Measurements from ENCODE around the gene UBL4A. TPM values are rescaled to one million over a fixed set of nuclear protein-coding genes. Genes with fewer than 3 reads are reported as not detected.

Gene UBL4A
- total and polyA plus RNA-seq, 9 of the 15 experiments (the other 6 are each of a cell fraction or from before 2014, with no cell fraction given) = 15.2 to 140 (median 100) TPM

DNA sequence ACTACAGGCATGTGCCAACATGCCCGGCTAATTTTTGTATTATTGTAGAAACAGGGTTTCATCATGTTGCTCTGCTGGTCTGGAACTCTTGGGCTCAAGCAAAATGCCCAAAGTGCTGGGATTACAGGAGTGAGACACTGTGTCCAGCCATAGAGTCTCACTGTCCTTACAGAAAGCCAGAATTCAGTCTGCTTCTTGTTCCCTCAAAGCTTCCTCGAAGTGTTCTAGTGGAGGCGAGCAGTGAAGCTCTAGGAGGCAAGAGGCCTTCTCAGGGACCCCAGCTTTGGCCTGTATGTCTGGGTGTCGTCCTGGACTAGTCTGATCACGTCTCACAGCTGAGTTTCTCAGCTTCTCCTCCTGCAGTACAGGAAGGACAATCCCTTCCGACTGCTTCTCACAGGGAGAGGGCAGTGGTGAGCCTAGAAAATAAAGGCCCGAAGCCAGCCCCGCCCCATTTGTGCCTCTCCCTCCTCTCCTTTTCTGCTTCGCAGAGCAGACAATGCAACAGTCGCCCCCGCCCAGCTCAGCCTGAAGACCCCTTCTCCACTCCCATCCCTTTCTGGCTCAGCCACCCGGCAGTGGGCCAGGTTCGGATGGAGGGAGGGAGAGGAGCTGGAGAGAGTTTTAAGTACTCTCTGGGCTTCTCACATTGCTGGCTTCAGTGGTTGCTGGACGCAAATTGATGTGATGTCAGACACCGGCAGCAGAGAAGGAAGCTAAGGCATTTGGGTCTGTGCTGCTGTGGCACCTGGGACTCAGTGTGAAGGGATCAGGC lies 40.7 kb upstream of the UBL4A start (continued):
- TF ChIP-seq ZNF146 (CRISPR knock-in tag; IDR thresholded peaks at IDR 0.05; ENCODE audit: unreplicated experiment) = no peak
- TF ChIP-seq, protein P1, sequence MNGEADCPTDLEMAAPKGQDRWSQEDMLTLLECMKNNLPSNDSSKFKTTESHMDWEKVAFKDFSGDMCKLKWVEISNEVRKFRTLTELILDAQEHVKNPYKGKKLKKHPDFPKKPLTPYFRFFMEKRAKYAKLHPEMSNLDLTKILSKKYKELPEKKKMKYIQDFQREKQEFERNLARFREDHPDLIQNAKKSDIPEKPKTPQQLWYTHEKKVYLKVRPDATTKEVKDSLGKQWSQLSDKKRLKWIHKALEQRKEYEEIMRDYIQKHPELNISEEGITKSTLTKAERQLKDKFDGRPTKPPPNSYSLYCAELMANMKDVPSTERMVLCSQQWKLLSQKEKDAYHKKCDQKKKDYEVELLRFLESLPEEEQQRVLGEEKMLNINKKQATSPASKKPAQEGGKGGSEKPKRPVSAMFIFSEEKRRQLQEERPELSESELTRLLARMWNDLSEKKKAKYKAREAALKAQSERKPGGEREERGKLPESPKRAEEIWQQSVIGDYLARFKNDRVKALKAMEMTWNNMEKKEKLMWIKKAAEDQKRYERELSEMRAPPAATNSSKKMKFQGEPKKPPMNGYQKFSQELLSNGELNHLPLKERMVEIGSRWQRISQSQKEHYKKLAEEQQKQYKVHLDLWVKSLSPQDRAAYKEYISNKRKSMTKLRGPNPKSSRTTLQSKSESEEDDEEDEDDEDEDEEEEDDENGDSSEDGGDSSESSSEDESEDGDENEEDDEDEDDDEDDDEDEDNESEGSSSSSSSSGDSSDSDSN (IDR thresholded peaks at IDR 0.05; ENCODE audit: borderline replicate concordance in 1 of 2, low read depth in 2 of 2, low read length in 2 of 2) = no peak
- TF ChIP-seq PML (IDR thresholded peaks at IDR 0.05; ENCODE audit: low read length) = no peak
- no peak for TF ChIP-seq PTRF (tag; IDR thresholded peaks at IDR 0.05)
- no peak for TF ChIP-seq RAD51 (IDR thresholded peaks at IDR 0.05; ENCODE audit: borderline replicate concordance, low read depth)
- TF ChIP-seq EP400 (IDR thresholded peaks at IDR 0.05) = 0 out of 2 replicates have a peak, but pooled peaks have one; percentile 31
- peak; percentile 64 for TF ChIP-seq L3MBTL2 (IDR thresholded peaks at IDR 0.05)
- TF ChIP-seq PTTG1 (tag; IDR thresholded peaks at IDR 0.05; ENCODE audit: low read depth) = no peak
- no peak for TF ChIP-seq NR2C1 (IDR thresholded peaks at IDR 0.05)
- TF ChIP-seq NR2C1 (tag; IDR thresholded peaks at IDR 0.05) = no peak
- no peak for TF ChIP-seq NBN (IDR thresholded peaks at IDR 0.05; ENCODE audit: low read depth)
- no peak for TF ChIP-seq SREBF2 (CRISPR knock-in tag; IDR thresholded peaks at IDR 0.05)
- TF ChIP-seq CHD4 (IDR thresholded peaks at IDR 0.05; ENCODE audit: insufficient read depth, insufficient replicate concordance, low read depth, low read length, poor library complexity, severe bottlenecking) = no peak
- TF ChIP-seq FOXK2 (conservative IDR thresholded peaks at IDR 0.05 in 1 of 2, IDR thresholded peaks at IDR 0.05 in 1 of 2; ENCODE audit: low read depth in 2 of 2) = no peak
- TF ChIP-seq JUND (IDR thresholded peaks at IDR 0.05; ENCODE audit: borderline replicate concordance, low read depth, low read length) = peak; percentile 8; the same call in 1 of the 2 replicates
- TF ChIP-seq JUND (tag; IDR thresholded peaks at IDR 0.05; ENCODE audit: borderline replicate concordance, low read depth, low read length) = 0 out of 3 replicates have a peak, but pooled peaks have one; percentile 19
- TF ChIP-seq CREB1 (IDR thresholded peaks at IDR 0.05) = no peak
- peak; percentile 42; the same call in 1 of the 2 replicates for TF ChIP-seq CREB1 (CRISPR knock-in tag; IDR thresholded peaks at IDR 0.05)
- TF ChIP-seq SUPT5H (IDR thresholded peaks at IDR 0.05) = 0 out of 2 replicates have a peak, but pooled peaks have one; percentile 19
- no peak for TF ChIP-seq NR1H2 (CRISPR knock-in tag; IDR thresholded peaks at IDR 0.05)
- no peak for TF ChIP-seq ZC3H8 (IDR thresholded peaks at IDR 0.05)
- no peak for TF ChIP-seq FOSL1 (tag; conservative IDR thresholded peaks at IDR 0.05)
- TF ChIP-seq, protein P2, sequence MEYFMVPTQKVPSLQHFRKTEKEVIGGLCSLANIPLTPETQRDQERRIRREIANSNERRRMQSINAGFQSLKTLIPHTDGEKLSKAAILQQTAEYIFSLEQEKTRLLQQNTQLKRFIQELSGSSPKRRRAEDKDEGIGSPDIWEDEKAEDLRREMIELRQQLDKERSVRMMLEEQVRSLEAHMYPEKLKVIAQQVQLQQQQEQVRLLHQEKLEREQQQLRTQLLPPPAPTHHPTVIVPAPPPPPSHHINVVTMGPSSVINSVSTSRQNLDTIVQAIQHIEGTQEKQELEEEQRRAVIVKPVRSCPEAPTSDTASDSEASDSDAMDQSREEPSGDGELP (CRISPR knock-in tag; IDR thresholded peaks at IDR 0.05; ENCODE audit: borderline replicate concordance) = peak; percentile 88; the same call in 1 of the 2 replicates
- no peak for TF ChIP-seq ZNF282 (CRISPR knock-in tag; IDR thresholded peaks at IDR 0.05)
- TF ChIP-seq NCOA6 (IDR thresholded peaks at IDR 0.05) = no peak
